ENCODE measurements around the gene TSC22D4.
"Not testable (repeated sequence)": the region's sequence is repeated elsewhere in the genome, so short reads cannot be mapped to it uniquely, and the experiment has no call there.

TSC22D4 gene

DNA sequence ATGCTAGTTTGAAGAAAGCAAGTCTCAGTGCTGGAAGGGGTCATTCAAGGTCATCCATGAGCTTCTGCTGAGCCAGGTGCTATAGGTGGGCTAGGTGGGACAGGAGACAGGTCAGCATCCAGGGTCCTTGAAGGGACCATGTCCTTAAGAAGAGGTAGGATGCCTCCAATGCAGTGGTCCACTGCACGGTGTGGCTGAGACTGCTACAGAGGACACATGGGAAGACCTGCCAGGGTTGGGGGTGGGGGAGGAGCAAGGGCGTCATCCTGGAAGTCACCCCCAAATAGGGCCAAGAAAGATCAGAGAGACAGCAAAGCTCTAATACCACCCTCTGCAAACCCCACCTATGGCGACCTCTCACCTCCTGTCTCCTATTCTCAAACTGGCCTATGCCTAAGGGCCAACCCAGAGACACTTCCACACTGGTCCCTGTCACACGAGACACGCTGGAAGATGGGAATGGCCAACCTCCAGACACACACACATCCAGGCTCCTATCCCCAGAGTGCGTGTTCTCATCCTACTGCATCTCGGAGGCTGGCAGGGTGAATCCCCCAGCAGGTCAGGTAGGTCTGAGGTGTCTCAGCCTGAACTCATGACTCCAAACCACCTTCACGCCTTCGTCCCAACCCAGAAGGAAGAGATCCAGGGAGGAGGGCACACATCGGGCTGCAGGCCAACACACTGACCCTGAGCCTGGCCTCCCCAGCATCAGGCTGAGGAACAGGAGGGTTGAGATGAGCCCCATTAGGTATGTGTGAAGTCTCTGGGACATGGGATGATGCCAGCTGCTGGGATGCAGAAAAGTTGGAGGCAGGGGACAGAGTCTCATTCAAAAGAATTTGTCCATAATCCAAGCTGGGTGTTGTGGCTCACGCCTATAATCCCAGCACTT is 37.1 kb downstream of the TSC22D4 start:
- no peak for DNase-seq

DNA sequence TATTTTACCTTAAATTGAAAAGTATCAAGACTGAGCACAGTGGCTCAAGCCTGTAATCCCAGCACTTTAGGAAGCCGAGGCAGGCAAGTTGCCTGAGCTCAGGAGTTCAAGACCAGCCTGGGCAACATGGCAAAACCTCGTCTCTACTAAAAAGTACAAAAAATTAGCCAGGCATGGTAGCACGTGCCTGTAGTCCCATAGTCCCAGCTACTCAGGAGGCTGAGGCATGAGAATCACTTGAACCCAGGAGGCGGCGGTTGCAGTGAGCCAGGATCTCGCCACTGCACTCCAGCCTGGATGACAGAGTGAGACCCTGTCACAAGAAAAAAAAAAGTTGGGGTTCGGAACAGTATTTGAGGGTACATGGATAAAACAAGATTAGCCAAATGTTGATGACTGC is 39.8 kb downstream of the TSC22D4 start:
- not testable (repeated sequence) for DNase-seq

- DNase-seq, result not testable (repeated sequence)
Observed at GRCh38 chr7:100438731-100439130, 40.3 kb downstream of the TSC22D4 start.

DNA sequence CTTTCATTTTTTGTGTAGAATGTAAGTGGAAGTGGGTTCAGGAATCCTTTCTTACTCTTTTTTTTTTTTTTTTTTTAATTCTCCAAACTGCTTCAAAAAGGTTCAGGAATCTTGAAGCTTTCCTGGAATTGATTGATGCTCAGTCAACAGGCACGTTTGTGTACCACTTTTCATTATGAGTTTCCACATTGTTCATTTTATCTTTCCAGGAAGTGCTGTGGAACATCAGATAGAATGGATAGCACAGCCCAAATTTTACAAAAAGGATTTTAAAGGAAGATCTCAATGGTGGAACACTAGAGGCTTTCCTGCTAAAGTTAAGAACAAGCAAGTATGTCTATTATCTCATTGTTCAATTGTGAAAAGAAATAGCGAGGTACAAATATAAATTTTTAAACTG is 40.8 kb downstream of the TSC22D4 start:
- no peak for DNase-seq

DNA sequence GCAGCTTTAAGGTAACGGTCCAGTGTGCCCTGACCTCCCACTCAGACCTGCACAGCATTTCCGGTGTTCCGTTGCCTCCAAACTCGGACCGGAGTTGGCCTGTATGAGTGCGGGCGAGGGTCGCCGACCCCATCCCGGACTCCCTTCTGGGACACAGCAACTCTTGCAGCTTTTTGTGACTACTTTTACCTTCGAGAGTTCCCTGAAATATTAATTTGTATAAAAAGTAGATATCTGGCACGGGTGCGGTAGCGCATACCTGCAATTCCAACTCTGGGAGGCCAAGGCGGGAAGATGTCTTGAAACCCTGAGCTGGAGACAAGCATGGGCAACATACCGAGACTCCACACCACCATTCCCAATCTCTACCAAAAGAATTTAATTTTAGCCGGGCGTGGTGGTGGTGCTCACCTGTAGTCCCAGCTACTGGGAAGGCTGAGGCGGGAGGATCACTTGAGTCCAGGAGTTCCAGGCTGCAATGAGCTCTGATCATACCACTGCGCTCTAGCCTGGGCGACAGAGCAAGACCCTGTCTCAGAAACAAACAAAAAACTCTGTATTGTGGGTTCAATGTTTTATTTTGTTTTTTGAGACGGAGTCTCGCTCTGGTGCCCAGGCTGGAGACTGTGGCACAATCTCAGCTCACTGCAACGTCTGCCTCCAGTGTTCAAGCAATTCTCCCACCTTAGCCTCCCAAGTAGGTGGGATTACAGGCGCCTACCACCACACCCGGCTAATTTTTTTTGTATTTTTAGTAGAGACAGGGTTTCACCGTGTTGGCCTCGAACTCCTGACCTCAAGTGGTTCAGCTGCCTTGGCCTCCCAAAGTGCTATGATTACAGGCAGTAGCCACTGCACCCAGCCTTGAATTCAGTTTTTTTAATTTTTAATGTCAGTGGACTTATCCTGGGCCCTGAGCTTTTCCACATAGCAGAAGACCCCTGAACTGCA is 41.6 kb downstream of the TSC22D4 start:
- no peak for DNase-seq

- DNase-seq, result peak; percentile 59
Observed at GRCh38 chr7:100435401-100436304, 43.4 kb downstream of the TSC22D4 start.

- no peak for DNase-seq
Observed at GRCh38 chr7:100434297-100435144, 44.5 kb downstream of the TSC22D4 start.

- DNase-seq, result no peak
Observed at GRCh38 chr7:100433592-100434296, 45.3 kb downstream of the TSC22D4 start.

GRCh38 chr7:100433276-100433591 is 45.8 kb downstream of the TSC22D4 start:
- no peak for DNase-seq

DNA sequence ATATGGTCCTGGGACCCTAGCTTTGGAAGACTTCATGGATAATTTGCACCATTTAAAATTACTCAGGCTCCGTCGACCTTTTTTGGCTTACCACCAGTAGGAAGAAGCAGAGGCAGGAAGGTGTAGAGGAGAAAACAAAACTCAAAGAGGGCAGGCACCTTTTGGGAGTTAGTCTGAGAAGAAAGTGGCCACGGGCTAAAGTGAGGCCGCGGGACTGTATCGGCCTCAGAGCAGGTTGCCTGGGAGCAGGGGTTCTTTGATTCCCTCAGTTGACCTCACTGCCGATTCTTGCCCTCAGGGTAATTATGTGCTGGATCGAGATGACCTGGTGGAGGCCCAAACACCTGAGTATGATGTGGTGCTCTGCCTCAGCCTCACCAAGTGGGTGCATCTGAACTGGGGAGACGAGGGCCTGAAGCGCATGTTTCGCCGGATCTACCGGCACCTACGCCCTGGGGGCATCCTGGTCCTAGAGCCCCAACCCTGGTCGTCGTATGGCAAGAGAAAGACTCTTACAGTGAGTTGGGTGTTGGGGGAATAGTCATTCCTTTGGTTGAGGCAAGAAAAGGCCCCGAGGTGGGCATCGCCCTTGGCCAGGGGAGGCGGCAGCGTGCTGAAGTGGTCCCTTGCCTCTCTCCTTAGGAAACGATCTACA is 46.3 kb downstream of the TSC22D4 start:
- no peak for DNase-seq

- DNase-seq, result no peak
Observed at GRCh38 chr7:100432053-100432452, 47.0 kb downstream of the TSC22D4 start.

DNA sequence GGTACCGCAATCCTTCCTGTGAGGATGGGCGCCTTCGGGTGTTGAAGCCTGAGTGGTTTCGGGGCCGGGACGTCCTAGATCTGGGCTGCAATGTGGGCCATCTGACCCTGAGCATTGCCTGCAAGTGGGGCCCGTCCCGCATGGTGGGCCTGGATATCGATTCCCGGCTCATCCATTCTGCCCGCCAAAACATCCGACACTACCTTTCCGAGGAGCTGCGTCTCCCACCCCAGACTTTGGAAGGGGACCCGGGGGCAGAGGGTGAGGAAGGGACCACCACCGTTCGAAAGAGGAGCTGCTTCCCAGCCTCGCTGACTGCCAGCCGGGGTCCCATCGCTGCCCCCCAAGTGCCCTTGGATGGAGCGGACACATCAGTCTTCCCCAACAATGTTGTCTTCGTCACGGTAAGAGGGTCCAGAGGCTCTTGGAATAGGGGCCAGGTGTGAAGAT is 47.7 kb downstream of the TSC22D4 start:
- DNase-seq, result no peak

DNA sequence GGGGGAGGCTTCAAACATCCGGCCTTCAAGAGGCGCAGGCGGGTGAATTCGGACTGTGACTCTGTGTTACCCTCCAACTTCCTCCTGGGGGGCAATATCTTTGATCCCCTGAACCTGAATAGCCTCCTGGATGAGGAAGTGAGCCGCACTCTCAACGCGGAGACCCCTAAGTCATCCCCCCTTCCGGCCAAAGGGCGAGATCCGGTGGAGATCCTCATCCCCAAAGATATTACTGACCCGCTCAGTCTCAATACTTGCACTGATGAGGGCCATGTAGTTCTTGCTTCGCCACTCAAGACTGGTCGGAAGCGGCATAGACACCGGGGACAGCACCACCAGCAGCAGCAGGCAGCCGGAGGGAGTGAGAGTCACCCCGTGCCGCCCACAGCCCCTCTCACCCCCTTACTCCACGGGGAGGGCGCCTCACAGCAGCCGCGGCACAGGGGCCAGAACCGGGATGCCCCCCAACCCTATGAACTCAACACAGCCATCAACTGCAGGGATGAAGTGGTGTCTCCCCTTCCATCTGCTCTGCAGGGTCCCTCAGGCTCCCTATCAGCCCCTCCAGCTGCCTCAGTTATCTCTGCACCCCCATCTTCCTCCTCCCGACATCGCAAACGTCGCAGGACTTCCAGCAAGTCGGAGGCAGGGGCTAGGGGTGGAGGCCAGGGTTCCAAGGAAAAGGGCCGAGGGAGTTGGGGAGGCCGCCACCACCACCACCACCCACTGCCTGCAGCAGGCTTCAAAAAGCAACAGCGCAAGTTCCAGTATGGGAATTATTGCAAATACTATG is 48.3 kb downstream of the TSC22D4 start:
- peak; percentile 59 for DNase-seq

DNA sequence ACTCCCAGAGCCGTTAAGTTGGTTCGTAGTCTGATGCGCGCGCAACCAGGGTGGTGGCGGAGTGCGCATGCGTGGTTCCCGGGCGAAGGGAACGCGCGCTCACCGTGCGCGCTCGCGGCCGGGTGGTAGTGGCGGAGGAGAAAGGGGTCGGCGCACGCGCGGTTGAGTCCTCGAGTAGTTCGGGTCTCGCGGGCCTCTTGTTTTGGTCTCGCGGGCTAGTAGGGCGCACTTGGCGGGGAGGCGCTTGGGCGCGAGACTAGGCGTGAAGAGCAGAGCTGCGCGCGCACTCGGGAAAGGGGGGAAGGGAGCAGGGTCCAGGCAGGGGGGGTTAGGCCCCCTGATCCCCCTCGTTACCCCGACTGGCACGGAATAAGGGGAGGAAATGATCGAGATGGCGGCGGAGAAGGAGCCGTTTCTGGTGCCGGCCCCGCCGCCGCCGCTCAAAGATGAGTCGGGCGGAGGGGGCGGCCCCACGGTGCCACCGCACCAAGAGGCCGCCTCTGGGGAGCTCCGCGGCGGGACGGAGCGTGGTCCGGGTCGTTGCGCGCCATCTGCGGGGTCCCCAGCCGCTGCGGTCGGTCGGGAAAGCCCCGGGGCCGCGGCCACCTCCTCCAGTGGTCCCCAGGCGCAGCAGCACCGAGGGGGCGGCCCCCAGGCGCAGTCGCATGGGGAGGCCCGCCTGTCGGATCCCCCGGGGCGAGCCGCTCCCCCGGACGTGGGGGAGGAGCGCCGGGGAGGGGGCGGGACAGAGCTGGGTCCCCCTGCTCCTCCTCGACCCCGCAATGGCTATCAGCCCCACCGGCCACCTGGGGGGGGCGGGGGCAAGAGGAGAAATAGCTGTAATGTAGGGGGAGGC is 49.1 kb downstream of the TSC22D4 start, which contains the start of gene MEPCE:
Gene MEPCE (plus strand): TSS at position 195 of the 856 bp plus-strand sequence. CDS start 188 bp downstream, at position 383.
- DNase-seq, result peak; percentile 99

- peak; percentile 100 for DNase-seq
Observed at GRCh38 chr7:100428967-100429636, 49.9 kb downstream of the TSC22D4 start.

GRCh38 chr7:100428199-100428966 is 50.6 kb downstream of the TSC22D4 start, which contains the start of gene ZCWPW1:
TSS of gene ZCWPW1 (minus strand) at chr7:100428703. CDS start at chr7:100420649, 8,054 bp downstream.
- peak; percentile 99 for DNase-seq

DNA sequence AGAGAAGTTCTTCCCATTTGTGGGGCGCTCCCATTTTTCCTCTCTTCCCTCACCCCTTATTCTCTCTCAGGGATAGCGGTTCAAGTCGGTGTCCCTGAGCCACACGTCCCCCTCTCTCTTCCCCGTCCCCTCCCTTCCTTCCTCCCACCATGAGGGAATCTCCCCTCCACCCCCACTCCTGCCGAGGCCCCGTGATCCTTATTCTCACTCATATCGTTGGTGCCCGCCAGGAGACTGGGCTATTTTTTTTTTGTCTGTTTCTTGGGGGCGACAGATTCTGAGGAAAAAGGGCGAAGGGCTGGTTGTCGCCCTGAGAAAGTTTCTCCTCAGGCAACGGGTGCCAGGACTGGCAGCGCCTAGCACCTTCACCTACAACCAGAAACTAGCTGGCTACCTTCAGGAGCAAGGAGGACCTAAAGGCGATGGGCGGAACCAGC is 51.2 kb downstream of the TSC22D4 start:
- no peak for DNase-seq

Data from stimulated activated CD8-positive, alpha-beta memory T cell treated with anti-CD3 and anti-CD28 coated beads, Interleukin-4, amount 100 ng/mL, for 48 hours (primary cell).